GM23338 (cell line): Measurements from ENCODE around the gene ZNF227. TPM values are rescaled to one million over a fixed set of nuclear protein-coding genes. Genes with fewer than 3 reads are reported as not detected.

ENCODE experiments used
- polyA plus RNA-seq: library from polyadenylated mRNA; unstranded; fragments of >200 nt; fragmentation: Nextera tagmentation; extraction: Ambion mirVana; gene quantifications from 2 replicates; pipeline ENCODE4 v1.2.1, GENCODE V29; 2016
- total RNA-seq: library from RNA; depleted of rRNA; stranded (reverse); fragments of >200 nt; shearing (Covaris generic); gene quantifications from 2 replicates; pipeline ENCODE4 v1.2.3, GENCODE V29; 2014; rRNA removed

The ZNF227 gene
- total and polyA plus RNA-seq, 2 experiments from 2014 or later, result 6.6 to 18.2 TPM

Other genes starting within 250 kb of the ZNF227 start
- gene ZNF155, start 228.3 kb upstream of the ZNF227 start, total RNA-seq, result 6.0 and 7.8 TPM in 2 replicates
- 2.9 and 3.8 TPM in 2 replicates for gene ZNF155, start 228.3 kb upstream of the ZNF227 start, polyA plus RNA-seq
- gene ZNF230, start 209.6 kb upstream of the ZNF227 start, total RNA-seq, result 2.2 and 2.6 TPM in 2 replicates
- 1.8 and 1.9 TPM in 2 replicates for gene ZNF230, start 209.6 kb upstream of the ZNF227 start, polyA plus RNA-seq
- 2.3 and 3.4 TPM in 2 replicates for gene ZNF222, start 187.2 kb upstream of the ZNF227 start, total RNA-seq
- gene ZNF222, start 187.2 kb upstream of the ZNF227 start, polyA plus RNA-seq, result 2.6 and 2.8 TPM in 2 replicates
- 5.8 and 8.2 TPM in 2 replicates for gene ZNF223, start 160.5 kb upstream of the ZNF227 start, total RNA-seq
- gene ZNF223, start 160.5 kb upstream of the ZNF227 start, polyA plus RNA-seq, result 3.3 TPM in 2 replicates
- gene ZNF284, start 140.4 kb upstream of the ZNF227 start, total RNA-seq, result 3.1 and 4.0 TPM in 2 replicates
- gene ZNF284, start 140.4 kb upstream of the ZNF227 start, polyA plus RNA-seq, result 1.4 and 1.5 TPM in 2 replicates
- 15.8 and 16.5 TPM in 2 replicates for gene ZNF224, start 118.2 kb upstream of the ZNF227 start, total RNA-seq
- 5.9 and 9.4 TPM in 2 replicates for gene ZNF224, start 118.2 kb upstream of the ZNF227 start, polyA plus RNA-seq
- 3.8 and 4.8 TPM in 2 replicates for gene ZNF225, start 99.1 kb upstream of the ZNF227 start, total RNA-seq
- gene ZNF225, start 99.1 kb upstream of the ZNF227 start, polyA plus RNA-seq, result 1.8 TPM in 2 replicates
- gene ZNF234, start 71.0 kb upstream of the ZNF227 start, total RNA-seq, result 8.3 TPM in 2 replicates
- 3.7 and 4.7 TPM in 2 replicates for gene ZNF234, start 71.0 kb upstream of the ZNF227 start, polyA plus RNA-seq
- 11.7 and 18.5 TPM in 2 replicates for gene ZNF226, start 47.4 kb upstream of the ZNF227 start, total RNA-seq
- 7.6 and 10.5 TPM in 2 replicates for gene ZNF226, start 47.4 kb upstream of the ZNF227 start, polyA plus RNA-seq
- gene ZNF233, start 47.4 kb downstream of the ZNF227 start, total RNA-seq, result 1.8 and 4.2 TPM in 2 replicates
- 2.5 and 2.7 TPM in 2 replicates for gene ZNF233, start 47.4 kb downstream of the ZNF227 start, polyA plus RNA-seq
- 3.8 and 5.0 TPM in 2 replicates for gene ZNF235, start 92.5 kb downstream of the ZNF227 start, total RNA-seq
- 3.4 and 5.1 TPM in 2 replicates for gene ZNF235, start 92.5 kb downstream of the ZNF227 start, polyA plus RNA-seq
- gene ZNF112, start 144.1 kb downstream of the ZNF227 start, total RNA-seq, result 4.2 and 4.6 TPM in 2 replicates
- 1.4 and 3.0 TPM in 2 replicates for gene ZNF112, start 144.1 kb downstream of the ZNF227 start, polyA plus RNA-seq
- gene ZNF285, start 189.1 kb downstream of the ZNF227 start, total RNA-seq, result 1.2 and 3.4 TPM in 2 replicates
- 1.3 and 1.7 TPM in 2 replicates for gene ZNF285, start 189.1 kb downstream of the ZNF227 start, polyA plus RNA-seq
- gene ZNF229, start 235.9 kb downstream of the ZNF227 start, total RNA-seq, result 4.0 and 5.2 TPM in 2 replicates
- gene ZNF229, start 235.9 kb downstream of the ZNF227 start, polyA plus RNA-seq, result 2.6 and 3.4 TPM in 2 replicates